GM23338 (cell line): ENCODE data around the gene RASAL3.

ENCODE experiments used
- CREB1 ChIP-seq: fragments of 250-450 bp; sonication (Bioruptor Pico); IDR thresholded peaks from 2 replicates; pipeline ENCODE4 v1.5.0; 2020; ENCODE audit warnings: low read depth, mild to moderate bottlenecking, moderate library complexity
- CTCF ChIP-seq, 2 experiments: fragments of 200-600 bp in 1 of 2; sonication (generic) in 1 of 2; conservative IDR thresholded peaks; 2 replicates each; pipeline versions ENCODE4 v1.5.1 to v1.6.1; 2016 to 2017; ENCODE audit warnings: antibody characterized with exemption in 2 of 2, low read depth in 2 of 2, mild to moderate bottlenecking in 2 of 2, moderate library complexity in 1 of 2
- EZH2 ChIP-seq: fragments of 200-600 bp; sonication (generic); IDR thresholded peaks from one replicate; pipeline ENCODE4 v1.8.0; 2017; ENCODE audit warnings: antibody characterized with exemption, mild to moderate bottlenecking, low read depth; ENCODE audit not compliant: unreplicated experiment
- EZH2phosphoT487 ChIP-seq: fragments of 200-600 bp; sonication (generic); IDR thresholded peaks from one replicate; pipeline ENCODE4 v1.8.1; 2018; ENCODE audit warnings: antibody characterized with exemption; ENCODE audit not compliant: unreplicated experiment
- JUNB ChIP-seq: IDR thresholded peaks from one replicate; pipeline ENCODE4 v1.6.1; 2016; ENCODE audit warnings: antibody characterized with exemption; ENCODE audit not compliant: unreplicated experiment
- POLR2AphosphoS5 ChIP-seq: IDR thresholded peaks from 2 replicates; pipeline ENCODE4 v1.6.1; 2016; ENCODE audit warnings: antibody characterized with exemption, low read depth
- REST ChIP-seq: IDR thresholded peaks from one replicate; pipeline ENCODE4 v1.6.1; 2018; ENCODE audit warnings: antibody characterized with exemption; ENCODE audit not compliant: unreplicated experiment
- STAT1 ChIP-seq: IDR thresholded peaks from one replicate; pipeline ENCODE4 v1.6.1; 2016; ENCODE audit warnings: antibody characterized with exemption; ENCODE audit not compliant: unreplicated experiment
- ZNF114 ChIP-seq: fragments of 250-450 bp; sonication (Bioruptor Pico); IDR thresholded peaks from 2 replicates; pipeline ENCODE4 v1.5.0; 2020; ENCODE audit warnings: mild to moderate bottlenecking, moderate library complexity
- ZNF331 ChIP-seq: fragments of 250-450 bp; sonication (Bioruptor Pico); IDR thresholded peaks from 2 replicates; pipeline ENCODE4 v1.5.0; 2020; ENCODE audit warnings: low read depth, mild to moderate bottlenecking, moderate library complexity

GRCh38 chr19:15450528-15450890 is 13.8 kb downstream of the RASAL3 start:
- TF ChIP-seq JUNB, result no peak
- no peak for TF ChIP-seq CTCF (conservative IDR thresholded peaks at IDR 0.05; ENCODE audit: low read depth in 2 of 2)
- no peak for TF ChIP-seq POLR2AphosphoS5
- no peak for TF ChIP-seq EZH2phosphoT487
- no peak for TF ChIP-seq REST
- no peak for TF ChIP-seq EZH2
- TF ChIP-seq ZNF331 (CRISPR knock-in tag), result no peak
- no peak for TF ChIP-seq CREB1 (CRISPR knock-in tag)
- TF ChIP-seq ZNF114, result no peak
- no peak for TF ChIP-seq STAT1
